A204.1 (cell line): ENCODE data around the gene KRTAP3-3.
"Not testable (repeated sequence)": the region's sequence is repeated elsewhere in the genome, so short reads cannot be mapped to it uniquely, and the experiment has no call there.

Source experiments
- FAIRE-seq: peaks from 2 replicates; lab custom pipeline; 2012; peaks lifted over from hg19 to GRCh38; lab: Jason Lieb, UNC

The KRTAP3-3 gene

DNA sequence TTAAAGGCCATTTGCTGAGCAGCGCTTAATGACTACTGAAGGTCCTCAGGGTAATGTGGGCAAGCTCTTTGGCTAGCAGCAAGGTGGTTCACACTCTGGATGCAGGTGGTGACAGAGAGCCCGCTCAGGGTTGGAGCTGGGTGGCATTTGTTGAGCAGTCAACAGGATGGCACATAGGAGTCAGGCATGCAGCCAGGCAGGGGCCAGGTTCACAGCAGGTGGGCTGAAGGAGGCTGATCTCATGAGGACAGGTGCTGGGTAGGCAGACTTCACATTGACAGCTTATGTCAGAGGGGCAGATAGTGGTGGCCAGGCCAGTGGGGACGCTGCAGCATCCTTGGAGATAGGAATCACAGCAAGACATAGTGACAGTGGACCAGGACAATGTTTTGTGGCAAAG lies 10.4 kb upstream of the KRTAP3-3 start:
- FAIRE-seq: no peak

DNA sequence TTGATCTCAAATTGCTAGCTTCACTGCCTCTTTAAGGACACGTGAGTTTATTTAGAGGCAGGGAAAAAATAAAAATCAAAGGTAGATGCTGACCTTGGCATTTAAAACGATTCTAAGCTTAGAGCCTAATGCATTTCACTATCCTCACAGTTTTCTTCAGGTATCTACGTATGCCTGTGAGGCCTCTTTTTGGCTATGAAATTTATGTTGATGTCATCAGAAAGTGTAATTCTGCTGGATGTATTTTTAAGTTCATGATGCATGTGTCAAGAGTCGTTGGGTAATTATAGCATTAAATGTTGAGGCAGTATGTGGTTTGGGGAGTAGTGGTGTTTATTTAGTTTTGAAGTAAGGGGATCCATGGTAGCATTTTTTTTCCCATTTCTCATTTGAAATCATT lies 10.0 kb upstream of the KRTAP3-3 start:
- no peak for FAIRE-seq

DNA sequence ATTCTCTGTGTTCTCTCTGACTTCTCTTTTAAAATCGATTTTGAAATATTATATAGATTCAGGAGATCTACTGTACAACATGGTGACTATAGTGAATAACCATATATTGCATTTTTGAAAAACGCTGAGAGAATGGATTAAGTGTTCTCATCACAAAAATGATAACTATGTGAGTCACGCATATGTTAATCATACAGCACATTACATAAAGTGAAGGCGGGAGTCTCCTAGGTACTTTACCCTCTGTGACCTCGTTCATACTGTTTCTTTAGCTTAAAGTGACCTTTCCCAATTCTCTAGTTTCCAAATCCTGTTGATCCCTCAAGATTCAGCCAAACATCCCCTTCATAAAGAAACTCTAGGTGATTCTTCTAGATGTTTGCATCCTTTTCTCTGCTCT lies 8.8 kb upstream of the KRTAP3-3 start:
- no peak for FAIRE-seq

DNA sequence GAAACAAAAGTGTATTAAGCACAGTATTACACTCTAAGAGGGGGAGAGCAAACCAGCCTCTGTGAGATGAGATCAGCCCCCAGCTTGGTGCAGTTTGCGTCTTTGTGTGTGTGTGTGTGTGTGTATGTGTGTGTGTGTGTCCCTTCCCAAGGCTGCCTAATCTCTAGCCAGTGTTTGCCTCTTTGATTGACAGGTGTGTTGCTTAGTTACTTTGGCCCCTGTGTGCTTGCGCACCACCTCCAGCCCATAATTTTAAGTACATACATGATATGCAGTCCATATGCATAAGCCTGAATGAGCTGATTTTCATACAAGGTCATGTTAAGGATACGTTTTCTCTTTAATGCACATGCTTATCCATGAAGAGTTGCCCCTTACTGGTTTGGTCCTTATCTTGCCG lies 7.8 kb upstream of the KRTAP3-3 start:
- no peak for FAIRE-seq

DNA sequence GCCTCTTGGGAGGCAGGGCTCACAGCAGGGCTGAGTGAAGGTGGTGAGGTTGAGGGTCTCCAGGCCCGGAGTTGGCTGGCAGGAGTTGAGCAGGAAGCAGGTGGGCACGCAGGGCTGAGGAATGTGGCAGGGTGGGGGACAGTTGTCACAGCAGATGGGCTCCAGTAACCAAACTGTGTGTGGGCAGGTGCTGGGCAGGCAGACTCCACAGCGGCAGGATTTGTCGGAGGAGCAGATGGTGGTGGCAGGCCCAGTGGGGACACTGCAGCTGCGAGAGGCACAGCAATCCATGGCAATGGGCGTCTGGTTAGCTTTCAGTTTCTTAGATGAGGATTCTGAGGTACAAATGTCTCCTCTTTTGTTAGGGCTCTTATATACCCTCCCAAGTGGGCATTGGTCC lies 5.6 kb upstream of the KRTAP3-3 start, which contains the start of gene KRTAP3-2:
KRTAP3-2 (minus strand) TSS at position 344 of the 400 bp plus-strand sequence; CDS start at position 291, 53 bp downstream.
- FAIRE-seq: not testable (repeated sequence)

DNA sequence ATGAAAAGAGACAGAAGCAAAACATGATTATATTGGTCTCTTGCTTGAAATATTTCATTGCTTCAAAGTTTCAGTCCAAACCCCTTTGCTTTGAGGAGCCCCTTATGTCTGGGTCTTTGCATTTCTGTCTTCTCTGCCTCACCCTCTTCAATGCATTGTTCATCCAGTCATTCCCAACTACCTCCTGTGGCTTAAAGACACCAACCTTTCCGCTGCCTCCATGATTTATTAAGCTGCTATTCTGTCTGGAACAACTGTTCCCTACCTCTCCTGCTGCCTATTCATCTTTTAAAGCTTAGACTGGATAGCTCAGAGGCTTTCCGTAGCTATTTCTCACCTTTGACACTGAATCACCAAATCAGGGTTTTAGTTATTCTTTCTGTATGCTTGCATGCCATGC lies 3.4 kb upstream of the KRTAP3-3 start:
- FAIRE-seq: no peak

DNA sequence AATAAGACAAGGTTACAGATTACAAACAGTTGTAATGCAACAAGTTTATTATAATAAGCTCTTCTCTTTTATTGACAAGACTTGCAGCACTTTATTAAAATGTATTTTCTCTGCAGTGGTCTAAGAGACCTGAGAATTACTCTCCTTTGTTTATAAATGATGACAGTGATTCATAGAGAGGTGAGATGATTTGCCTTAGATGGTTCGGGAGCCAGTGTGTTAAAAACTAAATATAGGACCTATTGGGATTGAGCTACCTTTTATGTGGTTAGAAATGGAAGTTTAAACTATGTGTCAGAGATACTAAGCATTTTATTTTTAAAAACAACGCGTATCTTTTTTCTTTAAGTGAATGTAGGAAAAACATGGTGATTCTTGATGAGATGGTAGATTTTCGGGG lies 2.9 kb upstream of the KRTAP3-3 start:
- FAIRE-seq: no peak

DNA sequence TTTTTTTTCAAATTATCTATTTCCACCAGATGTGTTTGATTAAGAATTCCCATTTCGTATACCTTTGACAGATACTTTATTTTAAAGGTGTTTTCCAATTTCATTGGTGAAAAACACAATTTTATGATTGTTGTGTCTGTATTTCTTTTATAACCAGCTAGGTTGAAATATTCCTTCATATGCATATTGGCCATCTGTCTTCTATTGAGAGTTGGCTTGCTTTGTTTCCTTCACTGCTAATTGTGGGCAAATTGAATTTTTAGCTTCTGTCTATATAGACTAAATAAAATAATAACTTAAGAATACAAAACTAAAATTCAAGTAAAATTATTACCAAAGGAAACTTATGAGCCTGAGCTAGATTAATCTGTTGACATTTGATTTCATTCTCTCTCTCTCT lies 1.2 kb upstream of the KRTAP3-3 start:
- no peak for FAIRE-seq

DNA sequence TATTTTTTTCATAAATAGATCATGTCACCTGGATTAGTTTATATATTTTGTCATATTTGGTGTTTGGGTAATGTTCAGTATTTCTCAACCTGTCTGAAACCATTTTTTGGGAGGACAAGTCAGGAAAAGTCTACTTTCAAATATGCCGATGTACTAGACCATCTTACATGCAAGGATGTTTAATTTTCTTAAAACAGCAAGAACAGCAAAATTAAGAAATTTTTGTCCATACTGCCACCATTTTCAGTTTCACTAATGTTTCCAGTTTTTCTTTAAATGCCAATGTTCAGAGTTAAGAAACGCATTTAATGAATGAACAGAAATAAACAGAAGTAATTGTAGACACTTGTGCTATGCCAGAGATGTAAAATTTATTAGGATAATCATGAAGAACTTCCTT lies 880 bp downstream of the KRTAP3-3 start:
- FAIRE-seq: no peak

DNA sequence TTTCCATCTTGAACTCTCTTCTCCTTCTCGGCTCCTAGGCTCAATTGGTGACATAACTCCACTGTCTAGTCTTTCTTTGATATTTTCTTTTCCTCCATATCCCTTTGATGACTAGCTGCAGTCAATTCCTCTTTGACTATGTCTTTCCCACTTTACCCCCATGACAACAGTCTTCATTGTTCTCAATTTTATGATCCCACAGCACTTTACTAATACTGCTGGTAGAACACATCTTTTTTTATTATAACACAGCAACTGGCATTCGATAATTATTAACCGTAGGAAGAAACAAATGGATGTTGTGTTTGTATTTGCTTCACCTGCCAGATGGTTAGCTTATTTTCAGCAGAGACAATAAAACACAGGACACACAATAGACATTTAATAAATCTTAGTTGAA lies 1.3 kb downstream of the KRTAP3-3 start:
- FAIRE-seq: no peak

DNA sequence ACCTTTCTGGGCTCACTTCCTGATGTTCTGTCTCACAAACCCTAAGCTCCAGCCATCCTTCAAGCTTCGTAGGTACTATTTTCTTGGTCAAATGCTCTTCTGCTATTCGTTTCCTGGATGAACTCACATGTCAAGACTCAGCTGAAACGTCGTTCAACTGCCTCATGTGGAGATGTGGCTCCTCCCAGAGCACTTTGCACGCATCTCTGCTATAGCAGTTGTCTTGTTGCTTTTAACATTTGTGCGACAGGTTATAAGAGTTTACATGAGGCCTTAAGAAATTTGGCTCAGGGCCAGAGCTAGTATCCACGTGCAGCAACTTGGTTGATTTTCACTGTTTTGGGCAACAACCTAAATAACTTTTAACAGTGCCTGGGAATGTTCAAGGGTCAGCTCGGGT lies 7.0 kb downstream of the KRTAP3-3 start:
- FAIRE-seq: no peak

DNA sequence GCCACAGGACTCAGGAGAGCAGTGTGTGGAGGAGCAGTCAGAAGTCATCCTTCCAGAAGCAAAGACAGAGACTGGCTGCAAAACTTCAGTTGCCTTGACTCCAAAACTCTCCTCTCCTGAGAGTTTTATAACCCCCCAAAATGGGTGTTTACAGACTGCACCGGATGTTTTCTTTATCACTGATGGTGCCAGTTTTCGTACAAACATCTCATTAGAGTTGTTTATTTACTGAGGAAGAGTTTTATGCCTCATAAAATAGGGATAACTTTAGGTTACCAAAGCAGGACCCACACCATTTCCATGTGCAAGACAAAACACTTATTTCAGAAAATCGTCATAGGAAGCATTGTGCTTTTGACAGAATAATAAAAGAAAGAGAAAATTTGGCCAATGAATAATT lies 9.7 kb downstream of the KRTAP3-3 start, which contains the start of gene KRT40:
KRT40 (minus strand) TSS at position 101 of the 400 bp plus-strand sequence; CDS start at position 48, 53 bp downstream.
- FAIRE-seq: no peak

DNA sequence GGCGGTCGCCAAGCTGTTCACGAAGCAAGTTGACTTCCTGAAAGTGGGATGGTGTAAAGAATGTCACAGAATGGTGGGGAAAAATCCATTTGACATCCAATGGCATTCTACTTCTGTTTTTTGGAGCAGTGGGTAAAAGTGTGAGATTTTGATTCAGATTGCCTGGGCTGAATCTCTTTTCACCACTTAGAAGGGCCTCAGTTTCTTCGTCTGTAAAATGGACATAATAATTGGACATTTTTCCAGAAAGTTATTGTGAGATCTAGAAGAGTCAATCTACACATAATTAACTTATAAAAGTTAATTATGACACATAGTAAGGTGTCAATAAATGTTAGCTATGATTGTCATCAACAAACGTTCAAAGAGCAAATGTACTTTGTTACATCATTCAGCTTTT lies 12.8 kb downstream of the KRTAP3-3 start:
- no peak for FAIRE-seq

DNA sequence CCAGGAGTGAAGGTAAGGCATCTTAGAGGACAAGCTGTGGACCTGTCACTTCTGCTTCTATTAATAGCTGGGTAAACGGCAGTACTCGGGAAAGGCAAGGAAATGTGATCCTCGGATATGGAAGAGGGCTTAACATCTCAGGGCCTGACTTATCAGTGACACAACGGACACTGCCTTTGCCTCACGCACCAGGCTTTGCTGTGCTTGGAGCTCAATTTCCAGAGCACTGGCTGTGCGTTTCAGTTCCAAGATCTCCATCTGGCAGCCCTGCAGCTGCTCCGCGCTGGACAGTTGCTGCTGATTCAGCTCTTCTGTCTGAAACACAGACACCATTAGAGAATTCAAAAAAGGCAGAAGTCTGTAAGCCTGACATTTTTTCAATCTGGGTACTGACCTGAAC lies 13.4 kb downstream of the KRTAP3-3 start:
- FAIRE-seq: no peak

DNA sequence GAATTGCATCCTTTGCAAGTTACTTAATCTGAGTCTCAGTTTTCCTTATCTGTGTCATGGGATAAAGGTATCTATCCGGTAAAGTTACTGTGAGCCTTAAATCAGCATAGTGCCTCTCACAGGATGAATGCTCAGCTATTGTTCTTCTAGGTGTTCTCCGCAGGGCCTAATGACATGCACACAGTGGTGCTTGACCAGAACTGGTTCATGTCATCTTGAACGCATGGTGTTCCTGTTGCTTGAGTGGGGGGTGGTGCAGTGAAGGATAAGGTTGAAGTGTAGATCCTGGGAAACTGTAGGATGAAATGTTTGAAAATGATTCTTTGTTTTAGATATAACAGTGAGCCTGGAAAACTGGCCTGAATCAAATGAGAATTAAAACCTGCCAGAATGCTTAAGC lies 13.8 kb downstream of the KRTAP3-3 start:
- no peak for FAIRE-seq

DNA sequence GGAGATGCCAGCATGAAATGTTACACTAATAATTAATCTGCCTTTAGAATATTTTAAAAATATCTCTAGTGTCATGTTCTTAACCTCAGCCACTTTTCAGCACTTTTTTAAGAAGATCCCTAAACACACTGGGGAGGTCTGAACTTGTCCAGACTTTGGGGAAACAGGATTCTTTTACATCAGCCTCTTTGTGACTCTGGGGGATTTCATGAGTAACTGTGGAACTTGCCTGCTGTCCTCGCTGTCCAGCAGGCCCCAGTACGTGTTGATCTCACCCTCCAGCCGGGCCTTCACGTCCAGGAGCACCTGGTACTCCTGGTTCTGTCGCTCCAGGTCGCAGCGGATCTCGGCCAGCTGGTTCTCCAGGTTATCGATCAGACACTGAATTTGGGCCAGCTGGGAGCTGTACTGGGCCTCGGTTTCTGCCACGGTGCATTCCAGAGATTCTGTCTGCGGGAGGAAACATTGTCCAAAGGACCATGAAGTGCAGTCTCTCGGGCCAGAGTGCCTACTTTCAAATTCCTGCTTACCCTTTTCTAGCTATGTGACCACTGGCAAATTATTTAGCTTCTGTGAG lies 15.3 kb downstream of the KRTAP3-3 start:
- FAIRE-seq: no peak

DNA sequence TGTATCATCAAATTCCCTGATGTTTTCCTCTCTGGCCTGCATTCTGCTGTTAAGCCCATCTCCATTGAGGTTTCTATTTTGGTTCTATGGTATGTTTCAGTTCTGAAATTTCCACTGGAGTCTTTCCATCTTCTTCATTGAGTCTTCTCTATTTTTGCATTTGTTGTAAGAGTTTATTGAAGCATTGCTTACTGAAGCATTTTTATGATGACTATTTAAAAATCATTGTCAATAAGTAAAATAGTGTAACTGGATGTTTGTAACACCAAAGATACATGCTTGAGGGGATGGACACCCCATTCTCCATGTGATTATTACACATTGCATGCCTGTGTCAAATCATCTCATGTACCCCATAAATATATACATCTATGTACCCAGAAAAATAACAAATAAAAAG lies 18.4 kb downstream of the KRTAP3-3 start:
- FAIRE-seq: no peak

DNA sequence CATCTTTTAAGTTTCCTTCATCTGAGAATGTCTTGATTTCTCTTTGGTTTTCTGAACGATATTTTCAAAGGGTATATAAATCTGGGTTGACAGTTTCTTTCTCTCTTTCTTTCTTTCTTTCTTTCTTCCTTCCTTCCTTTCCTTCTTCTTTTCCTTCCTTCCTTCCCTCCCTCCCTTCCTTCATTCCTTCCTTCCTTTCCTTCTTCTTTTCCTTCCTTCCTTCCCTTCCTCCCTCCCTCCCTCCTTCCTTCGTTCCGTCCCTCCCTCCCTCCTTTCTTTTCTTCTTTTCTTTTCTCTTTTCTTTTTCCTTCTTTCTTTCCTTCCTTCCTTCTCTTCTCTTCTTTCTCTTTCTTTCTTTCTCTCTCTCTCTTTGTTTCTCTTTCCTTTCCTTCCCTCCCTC lies 19.6 kb downstream of the KRTAP3-3 start:
- no peak for FAIRE-seq

DNA sequence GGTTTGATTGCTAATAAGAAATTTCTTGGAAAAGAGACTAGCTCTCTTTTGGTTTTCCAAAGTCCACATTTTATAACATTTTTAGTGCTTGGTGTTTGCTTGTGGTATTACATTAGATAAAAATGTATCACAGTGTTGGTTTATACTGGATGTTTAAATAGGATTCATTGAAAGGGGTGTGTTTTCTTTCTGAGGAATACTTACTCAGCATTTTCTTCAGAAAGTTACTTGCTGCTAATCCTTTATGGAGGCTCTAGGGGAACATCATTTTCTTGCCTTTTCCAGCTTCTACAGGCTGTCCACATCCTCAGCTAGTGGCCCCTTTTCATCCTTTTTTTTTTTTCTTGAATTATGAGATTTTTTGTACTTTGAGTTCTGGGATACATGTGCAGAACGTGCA lies 26.4 kb downstream of the KRTAP3-3 start:
- no peak for FAIRE-seq

DNA sequence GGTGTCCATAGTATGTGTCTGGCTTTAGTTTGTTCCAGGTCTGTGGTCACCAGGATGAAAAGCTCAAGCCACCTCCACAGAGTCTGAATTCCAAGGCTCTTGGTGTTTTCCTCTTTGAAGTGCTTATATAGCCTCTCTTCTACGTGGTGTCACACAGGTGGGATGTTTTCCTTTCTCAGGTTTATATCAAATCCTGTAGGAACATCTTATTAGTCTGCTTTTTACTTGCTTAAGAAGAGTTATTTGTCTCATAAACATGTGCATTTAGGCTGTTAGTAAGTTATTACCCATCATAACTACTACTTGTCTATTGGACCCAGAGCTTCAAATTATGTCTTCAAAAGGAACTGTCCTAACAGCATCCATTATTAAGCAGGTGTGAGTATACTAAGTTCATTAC lies 27.1 kb downstream of the KRTAP3-3 start, which contains the start of gene KRT39:
KRT39 (minus strand) TSS at position 101 of the 400 bp plus-strand sequence; CDS start at position 9, 92 bp downstream.
- no peak for FAIRE-seq

DNA sequence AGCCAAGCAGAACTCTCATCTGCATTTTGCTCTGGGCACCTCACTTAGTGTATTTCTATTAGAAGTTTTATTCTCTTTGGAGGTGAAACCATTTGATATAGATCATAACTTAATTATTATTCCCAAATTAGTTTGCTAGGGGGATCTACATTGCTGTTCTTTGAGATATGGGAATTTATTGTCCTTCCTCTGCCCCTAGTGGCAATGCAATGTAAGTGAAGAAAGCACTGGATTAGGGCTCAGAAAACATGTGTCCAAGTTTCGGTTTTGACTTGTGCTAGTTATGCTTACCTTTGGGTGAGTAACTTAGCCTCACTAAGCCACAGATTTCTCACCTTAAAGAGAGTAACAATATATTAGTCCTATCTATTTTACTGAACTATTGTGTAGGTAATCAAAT lies 30.1 kb downstream of the KRTAP3-3 start:
- peak; percentile 6 for FAIRE-seq

DNA sequence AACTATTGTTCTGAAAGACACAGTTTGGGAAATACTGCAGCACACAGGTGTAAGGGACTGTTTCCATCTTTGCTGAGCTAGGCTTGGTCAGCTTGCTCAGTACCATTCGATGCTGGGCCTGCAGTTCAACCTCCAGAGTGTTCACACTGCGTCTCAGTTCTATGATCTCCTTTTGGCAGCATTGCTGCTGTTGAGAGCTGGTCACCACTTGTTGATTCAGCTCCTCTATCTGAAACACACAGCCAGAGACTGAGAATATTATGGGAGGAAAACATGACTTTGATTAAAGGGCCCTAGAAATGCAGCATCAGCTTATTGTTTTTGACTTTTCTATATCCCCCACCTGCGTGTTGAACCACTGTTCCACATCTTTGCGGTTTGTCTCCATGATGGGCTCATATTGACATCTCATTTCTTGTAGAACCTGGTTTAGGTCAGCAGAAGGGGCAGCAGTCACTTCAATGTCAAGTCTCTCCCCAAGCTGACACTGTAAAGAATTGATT lies 31.9 kb downstream of the KRTAP3-3 start:
- FAIRE-seq: no peak

DNA sequence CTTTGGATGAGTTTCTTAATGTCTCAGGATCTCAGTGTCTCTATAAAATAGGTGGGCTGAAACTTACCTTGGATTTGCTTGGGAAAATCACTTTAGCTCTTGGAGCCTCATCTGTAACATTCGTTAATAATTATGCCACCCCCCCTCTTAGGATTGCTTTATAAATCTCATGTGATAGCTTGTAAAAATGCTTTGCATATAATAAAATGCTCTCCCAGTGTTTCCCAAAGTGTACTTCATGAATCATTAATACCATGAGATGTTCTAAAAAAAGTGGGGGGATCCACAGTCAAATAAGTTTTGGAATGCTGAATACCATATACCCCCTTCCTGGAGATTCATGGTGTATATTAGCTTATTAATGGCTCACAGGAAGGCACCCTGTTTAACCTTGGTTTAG lies 32.4 kb downstream of the KRTAP3-3 start:
- no peak for FAIRE-seq

DNA sequence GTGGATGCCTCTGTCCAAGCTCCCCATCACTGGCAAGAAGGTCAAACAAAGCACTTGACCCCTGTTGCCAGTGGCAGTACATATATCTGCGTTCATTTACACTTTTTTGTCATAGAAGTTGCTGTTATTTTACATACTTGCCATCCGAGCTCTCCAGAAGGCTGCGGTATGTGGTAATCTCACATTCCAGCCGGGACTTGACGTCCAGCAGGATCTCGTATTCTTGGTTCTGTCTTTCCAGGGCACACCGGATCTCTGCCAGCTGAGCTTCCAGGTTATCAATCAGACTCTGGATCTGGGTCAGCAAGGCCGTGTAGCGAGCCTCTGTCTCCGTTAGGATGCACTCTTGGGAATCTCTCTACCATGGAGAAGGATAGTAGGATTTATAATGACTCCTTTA lies 33.8 kb downstream of the KRTAP3-3 start:
- FAIRE-seq: no peak
